ENCODE results near the gene RNASE7. TPM values are rescaled to one million over a fixed set of nuclear protein-coding genes. Genes with fewer than 3 reads are reported as not detected.

Gene RNASE7
- total RNA-seq, 2 experiments from 2014 or later, result not detected

DNA sequence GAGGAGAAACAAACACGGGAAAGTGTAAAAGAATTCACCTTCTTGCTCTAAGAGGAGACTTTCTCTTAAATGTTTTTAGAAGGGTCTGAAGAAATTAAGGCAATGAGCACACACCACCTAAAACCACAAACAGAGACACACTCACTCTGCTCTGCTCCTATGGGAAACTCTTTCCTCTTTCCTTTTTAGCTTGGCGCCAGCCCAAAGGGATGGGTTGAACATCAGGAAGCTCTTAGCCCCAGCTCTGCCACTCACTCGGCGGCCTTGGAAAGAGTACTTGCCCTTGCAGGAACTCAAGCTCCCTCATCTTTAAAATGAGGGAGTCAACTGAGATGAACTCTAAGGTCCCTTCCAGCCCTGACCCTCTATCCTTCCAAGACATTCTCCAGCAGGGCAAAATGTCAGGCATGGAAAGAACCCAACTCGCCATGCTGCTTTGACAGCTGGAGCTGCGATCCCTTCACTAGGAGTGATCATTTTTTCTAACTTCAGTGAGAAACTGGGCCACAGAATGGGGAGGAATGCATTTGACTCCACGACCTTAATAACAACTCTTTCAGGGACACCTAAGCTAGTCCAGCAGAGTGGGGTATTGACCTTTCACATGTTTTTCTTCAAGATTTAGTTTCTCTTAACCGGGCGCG lies 14.5 kb downstream of the RNASE7 start:
- Mint-ChIP-seq H3K4me3 (no peak overlapping the region), H3K27ac (no peak overlapping the region), H3K27me3 (peaks cover 16% of the 10 kb centered on the region), H3K36me3 (no peaks in the 10 kb centered on the region), H3K9me3 (no peaks in the 10 kb centered on the region), H3K4me1 (peaks cover 5% of the 10 kb centered on the region)
- POLR2A ChIA-PET, result no interaction called here
- ATAC-seq (ENCODE audit: low read depth), result no peak
- DNase-seq, result no peak

DNA sequence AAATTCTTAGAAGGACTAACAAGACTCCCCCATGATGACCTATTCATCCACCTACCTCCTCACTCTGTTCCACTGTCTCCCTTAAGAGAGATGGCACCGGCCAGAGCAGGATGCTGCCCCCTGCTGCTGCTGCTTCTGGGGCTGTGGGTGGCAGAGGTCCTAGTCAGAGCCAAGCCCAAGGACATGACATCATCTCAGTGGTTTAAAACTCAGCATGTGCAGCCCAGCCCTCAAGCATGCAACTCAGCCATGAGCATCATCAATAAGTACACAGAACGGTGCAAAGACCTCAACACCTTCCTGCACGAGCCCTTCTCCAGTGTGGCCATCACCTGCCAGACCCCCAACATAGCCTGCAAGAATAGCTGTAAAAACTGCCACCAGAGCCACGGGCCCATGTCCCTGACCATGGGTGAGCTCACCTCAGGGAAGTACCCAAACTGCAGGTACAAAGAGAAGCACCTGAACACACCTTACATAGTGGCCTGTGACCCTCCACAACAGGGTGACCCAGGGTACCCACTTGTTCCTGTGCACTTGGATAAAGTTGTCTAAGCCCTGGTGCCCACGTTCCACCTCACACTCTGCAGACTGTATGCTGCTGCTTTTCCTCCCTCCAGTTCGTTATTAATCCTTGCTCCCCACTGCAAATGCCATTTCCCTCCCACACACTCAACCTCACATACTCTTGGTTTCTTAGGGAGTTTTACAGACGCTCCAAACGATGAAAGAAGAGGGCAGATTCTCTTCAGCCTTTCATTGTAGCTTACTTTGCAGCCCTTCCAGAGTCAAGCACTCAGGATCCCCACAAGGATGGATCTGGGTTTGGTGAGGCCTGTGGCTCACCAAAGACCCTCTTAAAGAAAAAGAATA lies 15.9 kb downstream of the RNASE7 start, which contains the start of gene RNASE8:
TSS of gene RNASE8 (plus strand) at position 20 of the 873 bp plus-strand sequence. CDS start at position 91, 71 bp downstream.
- H3K27me3 Mint-ChIP-seq, result peaks cover 21% of the 10 kb centered on the region
- H3K36me3 Mint-ChIP-seq, result no peaks in the 10 kb centered on the region
- no peak within 1 kb of the TSS for H3K4me3 Mint-ChIP-seq
- POLR2A ChIA-PET, result no interaction called here
- H3K9me3 Mint-ChIP-seq, result no peaks in the 10 kb centered on the region
- DNase-seq, result no peak
- ATAC-seq (ENCODE audit: low read depth), result no peak
- peaks cover 5% of the 10 kb centered on the region for H3K4me1 Mint-ChIP-seq
- H3K27ac Mint-ChIP-seq, result no peak within 1 kb of the TSS

DNA sequence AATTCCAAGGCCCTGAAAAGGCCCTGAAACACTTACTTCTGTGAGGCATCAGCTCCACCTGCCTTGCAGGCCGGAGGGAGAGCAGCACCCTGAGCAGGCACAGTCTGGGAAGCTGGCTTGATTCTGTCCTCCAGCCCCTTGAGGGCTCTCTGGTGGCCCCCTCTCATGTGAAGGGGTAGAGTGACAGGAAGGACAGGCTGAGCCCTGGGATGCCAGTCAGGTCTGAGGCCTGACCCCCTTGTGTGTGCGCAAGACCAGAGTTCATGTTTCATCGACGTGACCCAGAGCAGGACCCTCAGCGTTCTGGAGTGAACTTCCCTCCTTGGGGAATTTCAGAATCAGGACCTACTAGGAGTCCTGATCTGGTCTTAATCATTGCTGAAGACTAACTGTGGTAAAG lies 16.7 kb downstream of the RNASE7 start:
- Mint-ChIP-seq H3K4me1 (peaks cover 5% of the 10 kb centered on the region), H3K27me3 (peaks cover 30% of the 10 kb centered on the region), H3K9me3 (no peaks in the 10 kb centered on the region), H3K36me3 (no peaks in the 10 kb centered on the region), H3K27ac (no peak overlapping the region), H3K4me3 (no peak overlapping the region)
- ATAC-seq (ENCODE audit: low read depth) (no peak), DNase-seq (no peak)
- POLR2A ChIA-PET, result no interaction called here

DNA sequence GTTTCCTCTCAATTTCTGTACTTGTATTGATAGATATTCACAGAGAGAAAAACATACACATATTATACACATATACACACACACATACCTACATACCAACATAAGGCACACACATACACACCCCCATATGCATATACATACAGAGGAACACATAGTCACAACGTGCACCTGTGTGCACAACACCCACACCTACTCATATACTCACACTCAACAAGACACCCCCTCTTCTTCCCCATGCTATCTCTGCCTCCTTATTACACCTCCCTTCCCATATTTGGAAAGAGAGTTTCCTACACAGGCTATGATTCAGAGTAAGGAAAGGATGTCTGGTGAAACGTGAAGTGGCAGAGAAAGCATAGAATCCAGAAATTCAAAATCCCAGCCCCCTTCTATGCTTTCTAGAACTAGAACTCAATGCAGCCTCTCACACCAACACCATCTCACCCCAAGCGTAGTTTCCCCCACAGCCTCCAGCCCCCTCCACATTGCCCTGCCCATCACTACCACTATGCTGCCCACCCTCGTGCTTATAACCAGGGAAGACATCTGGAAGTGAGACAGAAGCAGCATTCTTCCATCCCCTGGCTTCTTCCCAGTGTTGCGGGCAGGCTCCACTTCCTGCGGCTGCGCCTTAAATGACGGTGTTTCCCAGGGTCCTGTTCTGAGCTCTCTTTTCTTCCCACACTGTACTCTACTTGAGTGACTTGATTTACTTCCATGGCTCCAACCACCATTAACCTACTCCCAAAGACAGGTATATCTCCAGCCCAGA lies 17.9 kb downstream of the RNASE7 start:
- no peak overlapping the region for H3K4me3 Mint-ChIP-seq
- peaks cover 36% of the 10 kb centered on the region for H3K27me3 Mint-ChIP-seq
- no peaks in the 10 kb centered on the region for H3K36me3 Mint-ChIP-seq
- ATAC-seq (ENCODE audit: low read depth) (no peak), DNase-seq (no peak)
- POLR2A ChIA-PET, result no interaction called here
- no peak overlapping the region for H3K27ac Mint-ChIP-seq
- peaks cover 3% of the 10 kb centered on the region for H3K4me1 Mint-ChIP-seq
- no peaks in the 10 kb centered on the region for H3K9me3 Mint-ChIP-seq

DNA sequence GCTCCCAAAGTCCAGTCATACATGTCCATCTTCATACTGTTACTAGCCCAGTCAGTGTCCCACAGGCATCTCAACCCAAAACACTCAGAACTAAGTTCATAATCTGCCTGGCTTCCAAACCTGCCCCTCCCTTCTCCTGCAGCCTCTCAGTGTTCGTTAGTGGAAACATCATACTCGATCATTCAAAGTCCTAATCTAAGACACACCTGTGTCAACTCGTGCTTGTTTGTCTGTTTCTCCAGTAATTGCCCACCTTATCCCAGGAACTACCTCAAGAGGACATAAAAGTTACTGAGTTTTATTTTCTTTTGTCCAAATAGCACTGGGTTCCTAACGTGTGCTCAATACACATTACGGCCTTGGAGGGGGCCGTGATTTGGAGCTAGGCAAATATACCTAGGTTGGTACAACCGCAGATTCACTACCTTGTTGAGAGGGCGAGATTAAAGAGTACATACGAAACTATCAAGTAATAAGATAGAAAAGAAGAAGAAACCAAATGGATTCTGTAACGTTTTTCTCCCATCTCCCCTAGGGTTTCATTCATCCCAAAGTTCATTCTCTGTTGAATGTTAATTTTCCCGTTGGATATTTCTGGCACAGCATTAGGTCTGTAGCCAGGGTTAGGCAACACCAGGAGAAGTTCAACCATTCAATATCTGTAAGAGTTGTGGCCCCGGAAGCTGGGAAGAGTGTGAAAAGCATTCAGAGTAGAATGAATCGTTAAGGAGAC lies 18.6 kb downstream of the RNASE7 start:
- Mint-ChIP-seq H3K9me3 (no peaks in the 10 kb centered on the region), H3K36me3 (no peaks in the 10 kb centered on the region), H3K27ac (no peak overlapping the region), H3K4me3 (no peak overlapping the region), H3K4me1 (peaks cover 3% of the 10 kb centered on the region), H3K27me3 (peaks cover 42% of the 10 kb centered on the region)
- ATAC-seq (ENCODE audit: low read depth) (no peak), DNase-seq (no peak)
- POLR2A ChIA-PET, result no interaction called here

DNA sequence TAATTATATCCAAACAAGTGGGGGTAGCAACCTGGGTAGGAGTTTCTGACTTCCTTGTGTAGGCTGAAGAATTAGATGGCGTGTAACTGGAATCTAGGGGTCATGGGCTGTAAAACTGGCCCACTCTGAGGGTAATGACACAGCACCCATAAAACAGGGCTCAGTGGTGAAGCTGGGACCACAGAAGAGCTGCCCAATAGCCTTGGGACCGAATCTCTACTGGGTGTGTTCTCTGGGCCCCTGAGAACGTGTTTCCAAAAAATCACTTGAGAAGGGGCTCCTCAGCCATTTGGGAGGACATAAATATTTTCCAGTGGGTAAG lies 19.1 kb downstream of the RNASE7 start:
- DNase-seq (no peak), ATAC-seq (ENCODE audit: low read depth) (no peak)
- POLR2A ChIA-PET, result no interaction called here
- no peaks in the 10 kb centered on the region for H3K36me3 Mint-ChIP-seq
- peaks cover 46% of the 10 kb centered on the region for H3K27me3 Mint-ChIP-seq
- H3K27ac Mint-ChIP-seq, result no peak overlapping the region
- H3K4me1 Mint-ChIP-seq, result peaks cover 3% of the 10 kb centered on the region
- H3K9me3 Mint-ChIP-seq, result no peaks in the 10 kb centered on the region
- H3K4me3 Mint-ChIP-seq, result no peak overlapping the region

DNA sequence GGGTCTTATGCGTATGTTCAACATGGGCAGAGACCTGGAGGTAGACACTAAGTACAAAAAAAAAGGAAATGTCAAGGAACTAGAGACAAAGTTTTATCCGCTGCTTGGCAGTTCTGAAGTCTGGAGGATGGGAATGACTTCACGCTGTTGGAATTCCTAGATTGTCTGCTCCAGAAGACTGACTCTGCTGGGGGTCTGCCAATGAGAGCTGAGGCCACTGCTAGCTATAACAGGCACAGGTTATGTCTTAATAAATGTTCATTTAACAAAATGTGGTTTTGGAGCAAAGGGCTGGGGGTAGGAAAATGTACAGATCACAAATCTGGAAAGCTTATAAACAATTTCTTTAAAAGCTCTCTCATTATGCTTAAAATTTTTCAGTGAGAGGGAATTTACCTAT lies 21.3 kb downstream of the RNASE7 start:
- H3K27me3 Mint-ChIP-seq, result peaks cover 61% of the 10 kb centered on the region
- H3K9me3 Mint-ChIP-seq, result no peaks in the 10 kb centered on the region
- H3K4me3 Mint-ChIP-seq, result no peak overlapping the region
- POLR2A ChIA-PET, result no interaction called here
- ATAC-seq (ENCODE audit: low read depth) (no peak), DNase-seq (no peak)
- no peak overlapping the region for H3K27ac Mint-ChIP-seq
- peaks cover under 1% of the 10 kb centered on the region for H3K4me1 Mint-ChIP-seq
- no peaks in the 10 kb centered on the region for H3K36me3 Mint-ChIP-seq

DNA sequence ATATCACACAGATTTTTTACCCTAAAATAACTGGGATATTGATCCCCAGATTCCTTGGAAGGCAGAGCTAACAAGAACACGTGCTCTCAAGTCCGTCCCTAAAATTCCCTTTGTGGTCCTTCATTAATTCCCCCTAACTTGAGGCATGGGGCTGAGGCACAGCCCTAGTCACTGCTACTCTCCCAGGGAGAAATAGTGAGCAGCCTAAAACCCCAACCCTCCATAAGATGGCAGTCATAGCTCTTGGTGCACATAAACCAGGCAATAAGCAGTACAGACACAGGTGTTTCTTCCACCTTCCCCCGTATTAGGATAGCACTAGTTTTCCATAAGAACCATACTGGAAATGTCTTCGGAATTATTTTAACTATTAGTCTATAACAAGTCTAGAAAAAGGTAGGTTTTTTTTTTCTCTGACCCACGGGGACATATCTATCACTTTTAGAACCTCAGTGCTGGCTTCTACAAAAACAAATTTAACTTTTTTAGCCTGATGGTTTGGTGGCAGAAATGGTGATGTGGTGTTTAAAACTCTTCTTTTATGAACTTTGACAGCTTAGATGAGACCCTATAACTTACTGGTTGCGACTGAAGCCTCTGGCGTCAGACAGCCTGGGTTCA lies 24.8 kb downstream of the RNASE7 start:
- POLR2A ChIA-PET, result interaction anchor here (0.8 to 0.9 kb wide), 2 partner anchors 36 to 38 kb away, joined by 3 to 4 read pairs; no protein-coding TSS in a partner anchor

DNA sequence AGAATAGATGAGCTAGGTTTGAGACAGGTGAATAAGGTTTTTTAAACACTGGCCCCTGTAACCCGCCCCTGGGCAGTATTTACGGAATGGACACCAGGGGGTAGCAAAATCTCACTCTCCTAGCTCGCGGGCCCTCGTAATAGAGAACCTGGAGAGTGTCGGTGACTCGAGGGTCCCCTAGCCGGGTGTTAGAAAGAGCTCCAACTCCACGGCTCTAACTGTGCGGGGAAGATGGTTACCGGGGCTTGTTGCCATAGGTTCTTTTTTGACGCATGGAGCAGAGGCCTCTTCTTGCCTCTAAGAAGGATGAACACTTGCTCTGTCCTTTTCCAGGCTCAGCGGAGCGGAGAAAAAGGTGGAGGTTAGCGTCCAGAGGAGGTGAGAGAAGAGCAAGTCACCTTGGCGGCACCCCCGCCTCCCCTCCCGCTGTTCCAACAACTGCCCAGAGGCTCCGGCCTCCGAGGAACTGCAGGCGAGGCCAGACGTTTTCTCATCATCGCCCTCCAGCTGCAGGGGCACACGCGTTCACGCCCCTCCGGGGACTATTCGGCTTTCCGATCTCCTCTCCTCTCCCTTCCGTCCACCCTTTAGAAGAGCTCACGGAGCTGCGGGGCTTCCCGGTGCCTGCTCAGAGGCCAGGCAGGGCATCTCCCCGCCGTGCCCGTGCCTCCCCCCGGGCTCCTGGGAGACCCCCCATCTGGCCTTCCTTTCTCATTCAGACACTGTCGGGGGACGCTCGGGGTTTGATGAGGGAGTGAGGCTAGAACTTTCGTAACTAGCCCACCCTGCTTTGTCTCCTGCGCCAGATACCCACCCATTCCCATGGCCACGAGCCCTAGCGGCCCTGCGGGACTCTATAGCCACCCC lies 26.6 kb downstream of the RNASE7 start:
- Mint-ChIP-seq H3K4me3 (peak overlapping the region; percentile 68), H3K27me3 (peaks cover 79% of the 10 kb centered on the region), H3K36me3 (no peaks in the 10 kb centered on the region), H3K9me3 (no peaks in the 10 kb centered on the region), H3K27ac (no peak overlapping the region), H3K4me1 (peaks cover 27% of the 10 kb centered on the region)
- DNase-seq (peak; percentile 45), ATAC-seq (ENCODE audit: low read depth) (peak; percentile 45)
- POLR2A ChIA-PET, result interaction anchor here (1.0 to 1.5 kb wide), 5 partner anchors 21 to 54 kb away, joined by 3 to 10 read pairs (median 4); no protein-coding TSS in a partner anchor

More for the DNA sequence above, 24.8 kb downstream of the RNASE7 start:
- Mint-ChIP-seq H3K4me1 (peaks cover 22% of the 10 kb centered on the region), H3K4me3 (no peak overlapping the region), H3K27me3 (peaks cover 80% of the 10 kb centered on the region), H3K36me3 (no peaks in the 10 kb centered on the region), H3K27ac (no peak overlapping the region), H3K9me3 (no peaks in the 10 kb centered on the region)
- ATAC-seq (ENCODE audit: low read depth), result no peak
- DNase-seq, result no peak

DNA sequence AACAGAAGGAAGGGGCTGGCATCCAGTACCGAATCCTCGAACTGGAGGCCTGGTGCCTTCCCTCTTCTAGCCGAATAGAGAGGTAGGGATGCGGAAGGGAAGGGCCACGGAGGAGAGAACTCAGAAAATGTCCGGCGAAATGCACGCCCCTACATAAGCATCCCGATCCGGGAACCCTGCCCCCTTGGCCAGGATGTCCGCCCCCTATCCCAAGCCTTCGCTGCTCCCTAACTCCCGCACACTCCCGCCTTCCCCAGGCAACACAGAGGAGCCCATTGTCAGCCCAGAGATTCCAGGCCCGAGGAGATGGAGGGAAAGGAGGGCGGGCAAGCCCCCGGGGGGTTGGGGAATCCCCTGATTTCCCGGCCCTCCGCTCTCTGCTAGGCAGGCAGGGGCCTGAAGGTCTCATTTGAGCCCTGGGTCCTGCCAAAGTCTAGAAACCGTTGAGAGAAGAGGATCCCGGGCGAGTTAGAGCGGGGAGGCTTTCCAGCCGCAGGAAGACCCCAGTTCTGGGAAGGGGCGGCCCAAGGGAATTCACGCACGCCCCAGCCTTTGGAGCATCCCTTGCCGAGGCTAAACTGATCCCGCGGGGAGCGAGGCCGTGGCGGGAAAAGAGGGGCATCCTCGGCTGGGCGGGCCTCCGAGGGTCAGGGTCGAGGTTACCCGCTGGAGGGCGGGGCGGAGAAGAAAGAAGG lies 27.4 kb downstream of the RNASE7 start:
- H3K27me3 Mint-ChIP-seq, result peaks cover 74% of the 10 kb centered on the region
- no peak for DNase-seq
- ATAC-seq (ENCODE audit: low read depth), result no peak
- H3K9me3 Mint-ChIP-seq, result no peaks in the 10 kb centered on the region
- H3K4me1 Mint-ChIP-seq, result peaks cover 27% of the 10 kb centered on the region
- H3K27ac Mint-ChIP-seq, result no peak overlapping the region
- H3K36me3 Mint-ChIP-seq, result no peaks in the 10 kb centered on the region
- H3K4me3 Mint-ChIP-seq, result peak overlapping the region; percentile 68
- POLR2A ChIA-PET, result interaction anchor here (2.1 to 2.7 kb wide), 2 partner anchors 18 to 34 kb away, joined by 16 to 17 read pairs; no protein-coding TSS in a partner anchor

DNA sequence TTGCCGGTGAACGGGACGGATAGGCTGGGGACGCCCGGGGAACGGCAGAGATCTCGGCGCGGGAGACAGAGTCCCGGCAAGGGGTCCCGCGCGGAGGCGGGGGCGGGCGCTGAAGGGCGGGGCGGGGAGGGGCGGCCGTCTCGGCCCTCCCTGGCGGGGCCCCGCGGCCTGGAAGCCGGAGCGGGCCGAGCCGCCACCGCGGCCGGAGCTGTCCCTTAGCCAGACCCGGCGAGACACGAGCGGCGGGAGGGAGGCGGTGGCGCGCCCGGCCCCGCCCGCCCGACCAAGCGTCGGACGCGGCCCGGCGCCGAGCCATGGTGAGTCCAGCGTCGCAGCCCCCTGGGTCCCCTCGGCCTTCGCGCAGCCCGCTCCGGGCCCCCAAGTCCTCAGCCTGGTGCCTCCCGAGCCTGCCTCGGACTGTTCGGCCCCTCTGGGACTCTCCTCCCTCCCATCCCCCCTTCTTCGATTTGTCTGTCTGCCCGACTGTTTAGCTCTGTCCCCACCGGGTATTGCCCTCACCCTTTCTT lies 28.0 kb downstream of the RNASE7 start, which contains the start of gene ARHGEF40:
TSS of gene ARHGEF40 (plus strand) at position 222 of the 527 bp plus-strand sequence. CDS start at position 315, 93 bp downstream.
- H3K36me3 Mint-ChIP-seq, result no peaks in the 10 kb centered on the region
- POLR2A ChIA-PET, result interaction anchor here (0.8 to 2.7 kb wide), 4 partner anchors 17 to 49 kb away, joined by 3 to 17 read pairs (median 10); no protein-coding TSS in a partner anchor
- no peaks in the 10 kb centered on the region for H3K9me3 Mint-ChIP-seq
- peaks cover 70% of the 10 kb centered on the region for H3K27me3 Mint-ChIP-seq
- H3K4me1 Mint-ChIP-seq, result peaks cover 27% of the 10 kb centered on the region
- peak within 1 kb of the TSS; percentile 79 for H3K4me3 Mint-ChIP-seq
- DNase-seq, result peak; percentile 40
- ATAC-seq (ENCODE audit: low read depth), result no peak
- no peak within 1 kb of the TSS for H3K27ac Mint-ChIP-seq
